GM19043 (cell line): Measurements from ENCODE around the gene COL4A2.

Source experiments
- ATAC-seq: cut with Tn5 transposase; IDR thresholded peaks from one replicate; pipeline ENCODE4 v1.9.1; 2021; ENCODE audit warnings: low read depth; ENCODE audit not compliant: unreplicated experiment

Gene COL4A2

GRCh38 chr13:110501188-110501587 lies 194.1 kb downstream of the COL4A2 start:
- ATAC-seq: no peak

DNA sequence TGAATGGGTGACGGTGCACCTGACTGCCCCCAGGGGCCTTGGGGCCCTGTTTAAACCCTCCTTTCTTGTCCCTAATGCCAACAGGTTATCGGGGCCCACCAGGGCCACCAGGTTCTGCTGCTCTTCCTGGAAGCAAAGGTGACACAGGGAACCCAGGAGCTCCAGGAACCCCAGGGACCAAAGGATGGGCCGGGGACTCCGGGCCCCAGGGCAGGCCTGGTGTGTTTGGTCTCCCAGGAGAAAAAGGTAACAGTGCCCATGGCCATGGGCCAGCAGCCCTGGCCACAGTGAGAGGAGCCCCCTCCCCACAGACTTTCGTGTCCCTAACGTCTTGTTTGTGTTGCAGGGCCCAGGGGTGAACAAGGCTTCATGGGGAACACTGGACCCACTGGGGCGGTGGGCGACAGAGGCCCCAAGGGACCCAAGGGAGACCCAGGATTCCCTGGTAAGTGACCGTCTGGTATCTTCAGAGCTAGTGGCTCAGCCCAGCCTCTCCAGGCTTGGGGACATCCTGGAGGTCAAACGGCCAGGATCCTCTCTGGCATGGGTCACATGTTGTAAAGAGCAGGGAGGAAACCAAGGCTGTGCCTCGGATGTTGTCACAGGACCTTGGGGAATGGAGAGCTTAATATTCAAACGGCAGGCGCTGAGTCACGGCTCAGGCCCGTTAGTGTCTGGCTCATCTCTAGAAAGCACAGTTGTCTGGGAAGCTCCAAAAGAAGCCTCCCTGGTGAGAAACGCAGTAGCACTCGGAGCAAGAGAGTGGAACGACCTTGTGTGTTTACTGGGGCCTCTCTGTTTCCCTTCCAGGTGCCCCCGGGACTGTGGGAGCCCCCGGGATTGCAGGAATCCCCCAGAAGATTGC lies 196.2 kb downstream of the COL4A2 start:
- no peak for ATAC-seq

- ATAC-seq: no peak
Measured at GRCh38 chr13:110503979-110504499, 197.0 kb downstream of the COL4A2 start.

- ATAC-seq: no peak
Measured at GRCh38 chr13:110505594-110505993, 198.5 kb downstream of the COL4A2 start.

DNA sequence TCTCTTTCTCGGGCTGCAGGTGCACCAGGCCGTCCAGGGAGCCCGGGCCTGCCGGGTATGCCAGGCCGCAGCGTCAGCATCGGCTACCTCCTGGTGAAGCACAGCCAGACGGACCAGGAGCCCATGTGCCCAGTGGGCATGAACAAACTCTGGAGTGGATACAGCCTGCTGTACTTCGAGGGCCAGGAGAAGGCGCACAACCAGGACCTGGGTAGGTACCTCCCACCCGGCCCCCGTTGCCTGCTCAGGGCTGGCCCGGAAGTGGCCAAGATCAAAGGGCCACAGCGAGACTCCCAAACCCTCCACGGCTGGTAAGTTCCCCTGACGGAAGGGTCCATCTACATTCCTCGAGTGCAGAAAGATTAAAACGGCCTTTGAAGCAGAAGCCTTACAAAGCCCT lies 199.3 kb downstream of the COL4A2 start:
- ATAC-seq: no peak

DNA sequence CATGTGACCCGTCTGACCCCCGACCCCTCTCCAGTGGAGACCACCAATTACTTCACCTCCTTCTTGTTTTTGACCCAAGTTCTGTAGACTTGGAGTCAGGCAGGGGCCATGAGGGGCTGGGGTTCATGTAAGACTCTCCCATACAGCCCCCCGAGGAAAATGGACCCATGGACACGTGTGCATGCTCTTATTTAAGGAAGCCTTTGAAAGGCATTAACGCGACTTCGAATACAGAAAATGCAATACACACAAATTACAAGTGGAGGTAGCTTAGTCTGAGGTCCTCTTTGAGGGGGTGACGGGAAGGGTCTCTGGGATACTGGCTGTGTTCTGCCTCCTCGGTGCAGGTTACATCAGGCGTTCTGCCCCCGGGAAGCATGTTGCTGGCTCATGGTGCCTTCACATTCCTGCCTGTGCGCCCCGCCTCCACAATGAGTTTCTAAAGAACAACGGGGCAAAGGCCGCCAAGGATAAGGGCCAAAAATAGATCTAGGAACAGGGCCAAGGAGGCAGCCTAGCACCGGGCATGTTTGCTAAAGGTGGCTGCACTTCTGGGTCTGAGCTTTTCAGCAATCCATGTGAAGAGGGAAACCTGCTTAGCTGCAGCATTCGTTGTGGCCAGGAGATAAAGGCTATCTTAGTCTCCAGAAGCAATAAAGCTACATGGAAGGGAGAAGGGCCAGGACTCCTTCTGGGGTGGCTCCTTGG lies 199.9 kb downstream of the COL4A2 start:
- ATAC-seq: no peak

DNA sequence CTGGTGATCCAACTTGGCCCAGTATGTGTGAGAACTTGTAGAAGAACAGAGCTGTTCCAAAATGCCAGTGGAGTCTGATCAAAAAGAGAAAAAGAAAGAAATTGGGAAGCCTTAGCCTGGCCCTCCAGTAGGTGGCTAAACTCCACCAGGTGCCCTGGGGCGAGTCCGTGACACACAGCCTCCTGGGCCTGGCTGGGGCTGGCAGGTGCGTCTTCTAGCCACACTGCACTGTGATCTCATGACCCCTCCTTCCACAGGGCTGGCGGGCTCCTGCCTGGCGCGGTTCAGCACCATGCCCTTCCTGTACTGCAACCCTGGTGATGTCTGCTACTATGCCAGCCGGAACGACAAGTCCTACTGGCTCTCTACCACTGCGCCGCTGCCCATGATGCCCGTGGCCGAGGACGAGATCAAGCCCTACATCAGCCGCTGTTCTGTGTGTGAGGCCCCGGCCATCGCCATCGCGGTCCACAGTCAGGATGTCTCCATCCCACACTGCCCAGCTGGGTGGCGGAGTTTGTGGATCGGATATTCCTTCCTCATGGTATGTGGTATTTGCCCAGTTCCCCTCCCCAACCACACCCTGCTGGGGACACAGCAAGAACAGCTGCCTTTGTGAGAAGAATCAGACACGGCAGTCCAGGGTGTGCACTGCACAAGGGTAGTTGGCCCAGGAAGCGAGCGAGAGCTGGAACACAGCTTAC lies 200.7 kb downstream of the COL4A2 start:
- no peak for ATAC-seq

GRCh38 chr13:110509478-110509926 lies 202.4 kb downstream of the COL4A2 start:
- no peak for ATAC-seq

GRCh38 chr13:110509971-110510786 lies 203.1 kb downstream of the COL4A2 start:
- no peak for ATAC-seq

GRCh38 chr13:110511509-110512181 lies 204.6 kb downstream of the COL4A2 start:
- no peak for ATAC-seq

- no peak for ATAC-seq
Measured at GRCh38 chr13:110512198-110512740, 205.2 kb downstream of the COL4A2 start.

DNA sequence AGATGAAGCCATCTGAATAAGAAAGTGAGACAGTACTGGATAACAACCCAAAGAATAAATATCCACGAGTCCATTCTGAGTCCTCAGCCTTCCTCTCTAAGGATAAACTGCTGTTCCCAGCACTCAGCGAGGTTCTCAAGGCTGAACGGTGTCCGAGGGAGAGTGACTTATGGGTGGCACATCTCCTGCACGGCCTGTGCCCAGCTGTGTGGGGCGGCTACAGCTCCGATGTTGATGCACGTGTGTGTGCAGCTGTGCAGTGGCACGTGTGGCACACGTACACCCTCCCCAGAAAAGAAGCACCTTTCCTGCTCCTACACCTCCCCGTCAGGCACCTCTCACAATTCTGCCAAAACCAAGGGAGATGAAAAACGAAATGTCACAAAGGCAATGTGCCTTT lies 209.4 kb downstream of the COL4A2 start:
- no peak for ATAC-seq

- ATAC-seq: no peak
Measured at GRCh38 chr13:110517505-110518225, 210.6 kb downstream of the COL4A2 start.

DNA sequence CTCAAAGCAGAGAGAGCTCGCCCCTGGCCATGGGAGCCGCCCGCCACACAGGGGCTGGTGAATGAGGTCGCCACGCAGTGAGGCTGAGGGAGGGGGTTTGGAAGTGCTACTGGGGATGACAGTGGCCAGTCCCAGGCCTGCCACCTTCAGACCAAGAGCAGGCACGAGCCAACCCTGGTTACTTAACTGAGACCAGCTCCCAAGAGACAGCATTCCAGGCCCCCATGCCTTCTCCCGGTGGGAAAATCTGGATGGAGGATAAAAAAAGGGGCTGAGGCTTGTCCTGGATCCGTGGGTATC lies 211.1 kb downstream of the COL4A2 start:
- ATAC-seq: no peak

GRCh38 chr13:110518571-110518970 lies 211.5 kb downstream of the COL4A2 start:
- no peak for ATAC-seq

GRCh38 chr13:110519046-110519445 lies 212.0 kb downstream of the COL4A2 start:
- no peak for ATAC-seq

- ATAC-seq: no peak
Measured at GRCh38 chr13:110519506-110519905, 212.4 kb downstream of the COL4A2 start.

GRCh38 chr13:110520431-110521295 lies 213.6 kb downstream of the COL4A2 start:
- ATAC-seq: no peak
